HG02981 (cell line): Measurements from ENCODE around the gene NTM.

Experiments
- ATAC-seq: cut with Tn5 transposase; IDR thresholded peaks from one replicate; pipeline ENCODE4 v1.9.1; 2021; ENCODE audit warnings: mild to moderate bottlenecking, moderate library complexity; ENCODE audit not compliant: unreplicated experiment

NTM gene

GRCh38 chr11:132211479-132211878 is 841.1 kb downstream of the NTM start:
- no peak for ATAC-seq

DNA sequence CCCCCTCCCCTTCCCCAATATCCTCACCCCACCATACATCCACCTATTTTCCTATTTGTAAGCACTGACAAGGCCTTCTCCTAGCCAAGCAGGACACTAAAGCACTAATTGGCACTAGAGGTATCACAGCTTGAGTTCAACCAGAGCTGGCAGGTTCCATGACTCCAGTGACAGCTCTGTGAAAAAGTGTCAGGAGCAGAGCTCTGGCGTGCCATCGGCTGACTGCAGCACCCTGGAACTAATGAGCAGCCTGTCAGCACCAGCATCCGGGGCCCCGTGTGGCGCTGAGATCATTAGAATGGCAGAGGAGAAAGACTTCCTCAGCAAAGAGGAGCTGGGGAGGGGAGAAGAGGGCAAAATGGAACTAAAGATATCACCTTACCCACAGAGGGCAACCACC is 847.4 kb downstream of the NTM start:
- ATAC-seq = no peak

GRCh38 chr11:132220474-132220873 is 850.1 kb downstream of the NTM start:
- no peak for ATAC-seq

- no peak for ATAC-seq
Measured at GRCh38 chr11:132222345-132222744, 851.9 kb downstream of the NTM start.

GRCh38 chr11:132226522-132226921 is 856.1 kb downstream of the NTM start:
- no peak for ATAC-seq

GRCh38 chr11:132228746-132229325 is 858.4 kb downstream of the NTM start:
- ATAC-seq = no peak

DNA sequence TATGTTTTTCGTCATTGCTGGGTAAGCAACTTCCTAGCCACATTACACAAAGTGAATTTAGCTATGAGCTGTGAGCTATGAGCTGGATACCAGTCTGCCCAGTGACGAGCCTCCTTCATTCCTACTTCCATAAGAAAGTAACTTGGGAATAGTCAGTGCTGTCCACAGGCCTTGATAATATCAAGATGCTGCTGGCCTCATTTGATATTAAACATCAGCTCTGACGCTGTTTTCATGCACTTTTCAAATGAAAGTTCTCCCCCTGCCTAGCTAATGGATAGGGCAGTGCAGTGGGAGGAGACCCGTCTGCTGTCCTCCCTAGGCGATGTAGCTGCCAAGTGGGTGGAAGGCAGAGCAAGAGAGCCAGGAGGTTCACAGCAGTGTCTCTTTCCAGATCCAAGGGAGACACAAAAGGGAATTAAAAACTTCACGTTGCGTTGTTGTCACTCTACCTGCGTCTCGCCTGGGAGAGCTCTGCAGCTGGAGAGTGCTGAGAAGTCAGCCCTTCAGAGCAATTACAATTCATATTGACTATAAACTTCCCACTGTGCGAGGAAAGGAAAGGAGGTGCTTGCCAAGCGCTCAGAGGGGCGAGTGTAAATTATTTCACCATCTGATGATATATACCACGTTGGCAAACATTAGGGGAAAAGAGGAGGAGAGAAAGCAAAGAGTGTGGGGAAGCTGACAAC is 861.4 kb downstream of the NTM start:
- no peak for ATAC-seq

DNA sequence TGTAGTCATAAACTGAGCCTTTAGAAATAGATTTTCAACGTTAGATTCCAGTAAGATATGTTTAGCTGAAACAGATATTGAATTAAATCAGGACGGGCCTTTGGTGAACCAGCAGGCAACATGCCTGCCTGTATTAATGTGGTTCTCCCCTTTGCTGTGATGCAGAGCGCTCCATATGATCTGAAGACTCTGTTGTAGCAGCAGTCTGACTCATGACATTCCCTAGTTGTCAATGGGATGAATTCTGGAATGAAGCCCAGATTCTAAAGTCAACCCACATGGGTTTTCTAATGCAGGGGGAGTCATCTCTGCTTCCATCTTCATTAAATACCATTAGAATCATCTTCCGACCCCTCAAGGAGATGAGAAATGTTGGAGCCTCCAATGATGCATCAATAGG is 864.5 kb downstream of the NTM start:
- ATAC-seq = no peak

DNA sequence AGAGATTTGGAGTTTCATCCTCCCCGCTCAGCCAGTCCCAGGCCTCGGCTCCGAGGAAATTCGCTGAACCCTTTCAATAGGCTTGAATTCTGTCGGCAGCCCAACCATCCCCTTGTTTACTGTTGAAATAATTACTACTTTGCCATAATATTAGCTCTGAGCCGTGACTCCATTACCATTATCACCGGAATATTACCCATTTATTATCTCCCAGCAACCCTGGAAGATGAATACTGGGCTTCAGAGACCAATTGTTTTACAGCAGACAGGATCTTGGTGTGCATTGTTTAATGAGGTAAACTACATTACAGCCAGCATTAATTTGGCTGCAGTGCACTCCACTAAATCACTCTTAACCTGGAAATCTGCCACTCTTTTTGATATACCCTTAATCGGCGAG is 867.4 kb downstream of the NTM start:
- no peak for ATAC-seq

- ATAC-seq = no peak
Measured at GRCh38 chr11:132238331-132238866, 868.0 kb downstream of the NTM start.

DNA sequence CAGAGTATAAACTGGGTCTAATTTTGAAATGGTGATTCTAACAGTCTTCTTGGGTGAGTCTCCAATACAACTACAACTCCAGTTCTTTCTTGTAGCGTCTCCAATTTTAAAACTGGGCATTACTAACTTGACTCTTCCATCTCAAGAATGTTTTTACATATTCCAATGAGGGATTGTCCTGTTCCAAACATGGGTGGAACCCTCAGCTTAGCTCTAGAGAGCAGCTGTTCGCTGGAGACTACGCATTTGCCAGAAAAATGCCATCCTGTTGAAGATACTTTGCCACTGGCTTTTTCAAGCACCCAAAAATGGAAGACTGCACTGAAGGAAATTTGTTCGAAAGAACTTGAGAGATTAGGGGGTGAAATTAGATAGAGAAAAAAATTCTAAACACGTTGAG is 870.0 kb downstream of the NTM start:
- no peak for ATAC-seq

GRCh38 chr11:132242632-132243031 is 872.2 kb downstream of the NTM start:
- ATAC-seq = no peak

GRCh38 chr11:132244846-132245245 is 874.4 kb downstream of the NTM start:
- ATAC-seq = no peak

DNA sequence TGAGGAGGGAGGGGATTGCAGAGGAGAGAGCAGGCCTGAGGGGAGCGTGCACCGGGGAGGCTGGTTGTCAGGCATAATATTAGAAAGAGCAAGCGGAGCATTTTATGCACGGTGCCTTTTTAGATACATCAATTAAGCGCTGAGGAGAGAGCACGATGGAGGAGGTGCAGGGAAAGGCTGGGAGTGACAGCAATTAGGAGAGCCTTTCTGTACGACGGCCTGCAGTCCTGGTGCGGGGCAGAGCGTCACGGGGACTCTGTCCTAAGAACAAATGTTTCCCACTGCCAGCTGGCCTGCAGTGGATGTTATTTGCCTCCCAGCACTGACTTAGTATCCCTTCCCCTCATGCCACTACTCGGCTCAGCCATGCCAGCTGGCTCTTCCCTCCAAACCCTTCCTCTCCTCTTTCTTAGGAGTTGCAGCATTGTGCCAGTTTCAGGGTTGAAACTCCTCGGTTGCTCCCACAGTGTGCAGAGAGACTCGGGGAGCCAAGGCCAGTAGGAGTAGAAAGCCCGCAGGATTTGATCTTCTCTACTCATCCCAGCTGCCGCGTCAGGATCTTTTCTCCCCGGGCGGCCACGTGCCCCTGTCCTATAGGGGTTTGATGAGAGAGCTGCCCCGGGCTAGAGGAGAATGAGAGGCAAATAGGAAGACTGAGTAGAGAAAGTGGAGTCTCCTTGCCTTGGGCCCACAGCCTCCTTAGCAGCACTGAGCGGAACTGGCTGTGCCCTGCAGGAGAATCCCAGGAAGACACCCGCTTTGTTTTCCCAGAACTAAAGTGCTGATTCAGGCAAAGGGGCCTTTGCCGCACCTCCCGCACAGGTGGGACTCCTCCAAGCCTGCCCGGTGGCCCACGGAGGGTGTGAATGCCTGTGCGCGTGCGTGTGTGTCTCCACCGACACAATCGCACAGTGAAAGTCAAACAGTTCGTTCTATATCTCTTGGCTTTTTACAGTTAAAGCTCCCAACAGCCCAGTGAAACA is 875.3 kb downstream of the NTM start:
- no peak for ATAC-seq

- ATAC-seq = no peak
Measured at GRCh38 chr11:132248580-132248979, 878.2 kb downstream of the NTM start.

DNA sequence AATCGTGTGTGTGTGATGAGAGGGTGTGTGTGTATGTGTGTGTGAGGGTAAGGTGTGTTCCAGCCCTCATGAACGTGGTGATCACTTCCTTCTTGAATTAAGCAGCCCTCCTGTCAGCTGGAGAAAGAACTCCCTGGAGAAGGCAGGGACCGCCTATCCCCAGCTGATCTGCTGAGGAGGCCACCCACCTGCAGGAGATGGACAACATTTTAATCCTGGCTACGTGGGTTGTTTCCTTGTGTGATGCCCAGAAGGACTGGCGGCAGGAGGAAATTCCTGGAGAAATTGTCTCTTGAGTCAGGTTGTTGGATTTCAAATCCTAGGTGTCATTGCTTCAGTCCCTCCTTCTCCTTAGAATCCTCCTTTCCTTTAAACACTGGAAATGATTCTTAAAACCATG is 878.8 kb downstream of the NTM start:
- no peak for ATAC-seq

- no peak for ATAC-seq
Measured at GRCh38 chr11:132251061-132251460, 880.6 kb downstream of the NTM start.

DNA sequence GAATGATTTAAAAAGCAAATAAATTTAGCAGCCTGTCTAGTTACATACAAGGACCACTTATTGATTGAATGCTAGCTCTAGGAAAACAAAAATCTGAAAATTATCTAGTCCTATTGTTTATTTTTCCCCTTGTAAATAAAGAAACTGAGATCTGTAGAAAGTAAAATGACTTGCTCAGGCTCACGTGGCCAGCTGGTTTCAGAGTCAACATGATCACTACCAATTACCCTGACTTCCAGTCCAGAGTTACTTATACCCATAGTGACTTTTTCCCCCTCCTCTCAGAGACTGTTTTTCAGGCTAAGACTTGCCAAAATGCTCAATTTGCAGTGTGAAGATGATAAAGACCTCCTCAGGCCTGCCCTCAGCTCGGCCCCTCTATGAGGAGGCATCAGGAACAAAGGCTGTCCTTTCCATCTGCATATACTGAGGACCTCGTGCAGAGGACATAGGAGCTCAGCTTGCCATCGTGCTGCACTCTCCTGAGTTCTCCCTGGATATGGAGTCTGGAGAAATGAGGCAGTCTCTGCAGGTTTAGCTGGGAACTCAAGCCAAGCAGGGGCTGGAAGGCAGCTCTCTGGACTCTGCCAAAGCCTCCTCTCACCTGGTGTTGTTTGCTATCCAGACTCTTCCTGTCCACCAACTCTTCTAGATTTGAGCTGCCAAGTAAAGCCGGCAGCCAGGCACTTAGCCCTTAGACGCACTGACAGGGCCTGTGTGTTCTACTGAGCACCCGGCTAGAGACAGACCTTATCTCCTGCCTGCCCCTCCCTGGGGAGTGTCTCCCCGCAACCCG is 883.3 kb downstream of the NTM start:
- no peak for ATAC-seq

GRCh38 chr11:132254906-132255305 is 884.5 kb downstream of the NTM start:
- no peak for ATAC-seq

DNA sequence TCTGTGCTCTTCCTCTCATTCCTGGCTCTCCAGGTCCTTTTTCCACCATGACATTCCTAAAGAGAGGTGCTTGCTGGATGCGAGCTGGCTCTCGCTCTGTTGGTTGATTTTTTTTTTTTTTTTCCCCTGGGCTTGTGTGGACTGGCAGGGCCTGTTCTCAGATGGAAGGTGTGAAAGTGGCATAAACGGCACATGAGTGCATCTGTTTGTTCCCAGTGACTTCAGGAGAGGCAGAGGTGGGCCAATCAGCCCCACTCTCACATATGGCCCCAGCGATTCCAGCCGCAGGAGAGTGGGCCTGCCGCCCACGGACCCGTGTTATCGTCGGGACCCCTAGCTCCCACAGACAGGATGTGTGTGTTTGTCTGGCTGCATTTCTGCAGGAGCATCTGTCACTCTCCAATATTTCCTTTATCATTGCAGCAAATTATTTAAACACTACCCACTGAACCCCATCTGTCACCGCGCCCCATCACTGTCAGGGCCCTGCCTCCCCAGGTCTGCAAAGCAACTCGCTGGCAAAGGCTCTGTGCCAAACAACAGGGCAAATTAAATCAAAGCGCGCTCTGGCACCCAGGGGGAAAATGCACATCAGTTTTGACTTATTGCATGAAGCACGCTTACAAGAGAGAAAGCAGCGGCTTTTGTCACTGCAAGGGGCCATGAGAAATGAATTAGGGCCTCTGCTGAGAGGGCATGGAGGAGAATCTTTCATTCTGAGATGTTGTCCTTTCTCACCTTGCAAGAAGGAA is 886.3 kb downstream of the NTM start:
- no peak for ATAC-seq
